ENCODE measurements around the gene NLRC5.

The NLRC5 gene, protein sequence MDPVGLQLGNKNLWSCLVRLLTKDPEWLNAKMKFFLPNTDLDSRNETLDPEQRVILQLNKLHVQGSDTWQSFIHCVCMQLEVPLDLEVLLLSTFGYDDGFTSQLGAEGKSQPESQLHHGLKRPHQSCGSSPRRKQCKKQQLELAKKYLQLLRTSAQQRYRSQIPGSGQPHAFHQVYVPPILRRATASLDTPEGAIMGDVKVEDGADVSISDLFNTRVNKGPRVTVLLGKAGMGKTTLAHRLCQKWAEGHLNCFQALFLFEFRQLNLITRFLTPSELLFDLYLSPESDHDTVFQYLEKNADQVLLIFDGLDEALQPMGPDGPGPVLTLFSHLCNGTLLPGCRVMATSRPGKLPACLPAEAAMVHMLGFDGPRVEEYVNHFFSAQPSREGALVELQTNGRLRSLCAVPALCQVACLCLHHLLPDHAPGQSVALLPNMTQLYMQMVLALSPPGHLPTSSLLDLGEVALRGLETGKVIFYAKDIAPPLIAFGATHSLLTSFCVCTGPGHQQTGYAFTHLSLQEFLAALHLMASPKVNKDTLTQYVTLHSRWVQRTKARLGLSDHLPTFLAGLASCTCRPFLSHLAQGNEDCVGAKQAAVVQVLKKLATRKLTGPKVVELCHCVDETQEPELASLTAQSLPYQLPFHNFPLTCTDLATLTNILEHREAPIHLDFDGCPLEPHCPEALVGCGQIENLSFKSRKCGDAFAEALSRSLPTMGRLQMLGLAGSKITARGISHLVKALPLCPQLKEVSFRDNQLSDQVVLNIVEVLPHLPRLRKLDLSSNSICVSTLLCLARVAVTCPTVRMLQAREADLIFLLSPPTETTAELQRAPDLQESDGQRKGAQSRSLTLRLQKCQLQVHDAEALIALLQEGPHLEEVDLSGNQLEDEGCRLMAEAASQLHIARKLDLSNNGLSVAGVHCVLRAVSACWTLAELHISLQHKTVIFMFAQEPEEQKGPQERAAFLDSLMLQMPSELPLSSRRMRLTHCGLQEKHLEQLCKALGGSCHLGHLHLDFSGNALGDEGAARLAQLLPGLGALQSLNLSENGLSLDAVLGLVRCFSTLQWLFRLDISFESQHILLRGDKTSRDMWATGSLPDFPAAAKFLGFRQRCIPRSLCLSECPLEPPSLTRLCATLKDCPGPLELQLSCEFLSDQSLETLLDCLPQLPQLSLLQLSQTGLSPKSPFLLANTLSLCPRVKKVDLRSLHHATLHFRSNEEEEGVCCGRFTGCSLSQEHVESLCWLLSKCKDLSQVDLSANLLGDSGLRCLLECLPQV (N-terminal part only)
- 695 to 725 reads per million in 2 donors for total RNA-seq

DNA sequence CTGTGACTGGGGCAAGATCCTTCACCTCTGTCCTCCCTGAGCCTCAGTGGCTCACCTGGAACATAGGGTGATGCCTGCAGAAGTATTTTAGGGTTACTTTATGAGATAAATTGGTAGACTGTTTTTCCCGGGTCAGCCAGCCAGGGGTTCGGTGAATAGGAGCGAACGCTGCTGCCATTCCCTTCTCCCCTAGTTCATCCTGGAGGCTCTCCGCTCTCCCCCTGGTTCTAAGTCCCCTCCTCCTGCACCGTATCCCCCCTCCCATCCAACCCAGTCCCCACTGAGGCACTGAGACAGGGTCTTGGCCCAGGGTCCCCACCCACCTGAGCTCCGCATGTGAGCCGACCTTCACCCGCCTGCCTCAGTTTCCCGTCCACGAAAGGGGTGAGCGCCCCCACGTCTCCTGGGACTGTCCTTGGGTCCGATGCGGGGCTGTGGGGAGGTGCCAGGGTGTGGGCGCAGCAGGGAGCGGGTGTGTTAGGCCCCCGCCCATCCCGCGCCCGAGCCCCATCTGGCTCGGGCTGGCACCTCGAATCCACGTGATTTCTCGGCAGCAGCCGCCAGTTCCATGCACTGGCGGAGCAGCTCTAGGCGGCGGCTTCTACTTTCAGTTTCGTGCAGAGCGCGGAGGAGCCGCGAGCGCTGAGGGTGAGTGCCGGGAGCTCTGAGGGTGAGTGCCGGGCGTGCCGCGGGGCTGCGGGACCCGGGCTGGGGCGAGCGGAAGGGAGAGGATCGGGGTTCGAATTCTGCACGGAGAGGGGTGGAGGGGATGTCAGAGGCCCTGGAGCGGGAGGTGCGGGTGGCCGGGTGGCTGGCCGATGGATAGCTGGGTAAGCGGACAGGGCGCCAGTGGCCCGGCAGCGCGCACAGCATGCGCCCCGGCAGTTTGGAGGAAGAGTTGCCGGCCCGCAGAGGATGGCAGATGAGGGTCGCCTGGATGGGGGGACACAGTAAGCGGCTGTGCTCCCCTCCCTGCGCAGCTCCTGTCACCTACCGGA, at the start of gene NLRC5:
Gene NLRC5 (plus strand): TSS at position 610 of the 998 bp plus-strand sequence. CDS start 31,156 bp downstream, outside the sequence.
- DNase-seq = peak; percentile 77

GRCh38 chr16:56939801-56940200, 49.6 kb upstream of the NLRC5 start:
- no peak for DNase-seq

GRCh38 chr16:56941092-56941491, 48.3 kb upstream of the NLRC5 start:
- no peak for DNase-seq

- no peak for DNase-seq
Measured at GRCh38 chr16:56941856-56942331, 47.5 kb upstream of the NLRC5 start.

GRCh38 chr16:56943761-56944375, 45.5 kb upstream of the NLRC5 start:
- no peak for DNase-seq

DNA sequence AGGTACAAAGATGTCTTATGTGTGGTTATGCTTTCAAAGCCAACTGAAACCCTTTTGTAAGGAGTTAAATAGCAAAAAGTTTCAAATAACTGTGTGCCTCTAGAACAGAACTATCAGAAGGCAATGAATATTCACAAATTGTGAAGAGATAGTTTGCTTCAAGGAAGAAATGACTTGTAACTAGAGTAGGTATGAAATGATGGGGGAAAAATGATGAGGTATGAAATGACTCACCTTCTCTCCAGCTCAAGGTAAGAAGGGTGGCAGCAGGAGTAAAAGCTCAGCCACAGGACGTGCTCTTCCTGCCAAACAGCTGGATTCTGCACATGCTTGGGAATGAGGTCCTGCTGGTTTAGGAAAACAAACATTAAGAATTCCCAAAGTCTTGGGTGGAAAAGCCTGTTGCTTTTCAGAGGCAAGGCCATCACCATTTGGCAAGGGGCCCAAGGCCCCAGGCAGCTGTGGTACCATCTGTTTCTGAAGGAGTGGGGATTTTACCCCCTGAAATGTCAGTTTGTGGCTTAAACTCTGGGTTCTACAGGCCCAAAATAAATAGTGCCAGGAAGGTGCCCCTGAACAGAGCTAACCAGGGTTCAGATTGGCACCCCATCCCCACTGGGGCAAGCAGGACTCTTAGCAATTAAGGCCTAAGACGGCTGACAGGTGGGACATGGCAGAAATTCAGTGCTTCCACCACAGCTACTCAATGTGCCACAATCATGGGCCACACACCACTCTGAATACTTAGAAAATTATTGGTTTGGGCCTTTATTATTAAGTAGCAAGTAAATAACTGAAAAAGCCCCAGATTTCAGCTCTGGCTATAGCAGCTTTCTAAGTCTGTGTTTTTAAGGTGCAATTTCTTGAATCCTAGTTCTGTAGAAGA, 44.2 kb upstream of the NLRC5 start:
- DNase-seq = no peak

GRCh38 chr16:56945847-56946527, 43.4 kb upstream of the NLRC5 start:
- no peak for DNase-seq

DNA sequence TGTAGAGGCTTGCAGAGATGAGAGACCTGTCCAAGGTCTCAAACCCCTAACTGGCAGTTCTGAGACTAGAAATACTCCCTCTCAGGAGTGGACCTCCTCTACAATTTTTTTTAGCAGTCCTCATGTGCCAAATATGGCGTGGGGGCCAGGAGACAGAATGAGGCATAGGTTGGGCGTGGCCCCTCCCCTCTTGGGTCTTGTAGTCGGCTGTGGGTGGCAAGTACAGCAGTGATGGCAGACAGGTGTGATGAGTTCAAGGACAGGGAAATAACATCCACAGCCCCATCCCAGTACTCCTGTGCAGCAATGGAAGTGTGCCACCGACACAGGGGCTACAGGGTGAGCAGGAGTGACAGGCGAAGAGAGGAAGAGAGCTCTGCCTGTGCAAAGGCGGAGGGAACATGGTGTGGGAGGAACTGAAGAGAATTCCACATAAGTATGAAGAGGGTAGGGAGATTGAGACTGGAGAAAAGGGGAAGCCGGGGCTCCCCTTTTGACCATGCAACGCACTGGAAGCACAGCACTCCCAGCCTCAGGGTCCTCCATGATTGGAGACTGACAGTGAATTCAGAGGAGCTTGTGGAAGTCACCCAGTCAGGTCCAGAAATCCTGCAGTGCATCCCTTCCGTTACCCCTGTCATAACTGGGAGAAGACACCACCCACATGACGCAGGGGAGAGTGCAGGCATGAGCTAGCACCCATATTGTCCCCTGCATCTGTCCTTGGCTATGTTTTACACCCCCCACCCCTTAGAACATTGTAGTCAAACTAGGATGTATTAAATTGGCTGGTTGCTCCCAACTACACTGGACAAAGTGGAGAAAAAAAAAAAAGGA, 42.4 kb upstream of the NLRC5 start:
- no peak for DNase-seq

GRCh38 chr16:56947604-56947995, 41.8 kb upstream of the NLRC5 start:
- DNase-seq = no peak

DNA sequence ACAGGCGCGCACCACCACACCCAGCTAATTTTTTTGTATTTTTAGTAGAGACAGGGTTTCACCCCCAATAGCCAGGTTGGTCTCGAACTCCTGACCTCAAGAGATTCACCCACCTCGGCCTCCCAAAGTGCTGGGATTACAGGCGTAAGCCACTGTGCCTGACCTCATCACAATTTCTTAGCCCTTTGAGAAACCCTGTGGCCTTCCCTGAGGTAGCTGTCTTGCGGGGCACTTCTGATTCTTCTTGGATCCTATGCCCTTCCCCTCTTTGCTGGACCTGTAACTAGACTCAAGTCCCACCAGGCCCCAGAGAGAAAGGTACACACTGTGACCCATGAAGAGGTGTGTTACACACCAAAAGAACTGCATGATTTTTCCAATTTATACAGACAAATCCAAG, 41.1 kb upstream of the NLRC5 start:
- DNase-seq = no peak

- DNase-seq = no peak
Measured at GRCh38 chr16:56950051-56950450, 39.3 kb upstream of the NLRC5 start.

DNA sequence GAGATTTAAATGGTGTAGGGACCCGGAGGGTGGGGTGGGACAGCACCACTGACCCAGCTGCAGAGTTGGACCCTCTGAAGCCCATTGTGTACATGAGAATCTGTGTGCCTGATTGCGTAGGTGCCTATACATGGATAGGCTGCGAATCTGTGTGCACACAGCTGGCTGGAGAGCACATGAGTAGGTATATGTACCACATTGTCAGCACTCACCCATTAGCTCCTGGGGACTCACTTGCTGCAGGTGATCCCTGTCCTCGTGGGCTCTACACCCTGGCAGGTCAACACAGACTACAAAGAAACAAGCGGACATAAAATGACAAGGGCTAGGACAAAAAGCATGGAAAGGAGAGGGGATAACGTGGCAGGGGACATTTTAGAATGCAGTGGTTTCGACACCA, 38.9 kb upstream of the NLRC5 start:
- no peak for DNase-seq

DNA sequence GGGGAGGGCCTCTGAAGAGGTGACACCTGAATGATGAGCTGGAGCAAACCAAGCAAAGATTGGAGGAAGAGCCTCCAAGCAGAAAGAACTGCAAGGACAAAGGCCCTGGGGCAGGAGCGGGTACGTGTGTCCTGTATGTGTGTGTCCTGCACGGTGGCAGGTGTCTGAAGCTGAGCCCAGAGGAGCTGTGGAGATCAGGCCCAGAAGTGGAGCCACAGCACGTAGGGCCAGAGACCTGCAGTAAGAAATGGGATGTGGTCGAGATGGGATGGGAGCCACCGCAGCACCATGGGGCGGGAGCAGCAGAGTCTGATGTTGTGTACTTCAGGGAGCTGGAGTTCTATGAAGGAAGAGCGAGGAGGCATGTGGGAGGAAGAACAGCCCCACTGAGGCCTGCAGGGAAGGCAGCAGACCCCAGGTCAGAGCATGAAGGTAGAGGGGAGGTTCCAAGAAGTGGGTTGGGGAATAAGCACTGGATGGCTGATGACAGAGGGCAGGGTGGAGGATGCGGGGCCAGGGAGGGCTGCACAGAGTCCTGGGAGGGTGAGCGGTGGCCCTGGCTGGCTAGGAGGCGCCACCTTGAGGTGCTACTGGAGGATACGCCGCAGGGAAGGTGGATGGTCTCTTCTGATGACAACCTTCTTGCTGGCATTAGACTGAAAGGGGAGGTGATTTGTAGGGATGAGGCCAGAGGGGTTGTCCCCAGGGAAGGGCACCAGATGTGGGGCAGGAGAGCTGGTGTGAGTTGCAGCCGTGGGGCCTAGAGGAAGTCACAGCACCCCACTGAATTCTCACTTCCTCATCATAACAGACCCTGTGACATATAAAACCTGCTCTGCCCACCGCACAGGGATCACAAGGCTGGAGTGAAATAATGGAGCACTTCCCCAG, 38.2 kb upstream of the NLRC5 start:
- DNase-seq = no peak

DNA sequence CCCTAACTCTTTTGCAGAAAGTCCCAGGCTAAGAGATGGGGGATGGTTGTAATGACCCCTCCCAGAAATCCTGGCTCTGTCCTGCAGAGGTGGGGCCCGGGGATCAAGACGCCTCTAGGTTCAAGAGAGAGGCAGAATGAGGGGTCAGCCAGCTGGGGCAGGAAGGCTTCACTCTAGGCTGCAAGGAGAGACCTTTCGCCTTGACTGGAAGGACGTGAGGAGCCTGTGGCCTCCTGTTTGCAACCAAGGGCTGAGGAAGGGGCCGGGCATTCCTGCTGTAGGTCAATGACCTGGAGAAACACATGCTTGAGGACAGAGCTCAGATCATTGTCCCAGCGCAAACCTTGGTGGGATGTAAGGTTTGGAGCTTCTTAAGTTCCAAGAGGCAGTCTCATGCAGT, 36.4 kb upstream of the NLRC5 start:
- DNase-seq = no peak

- DNase-seq = no peak
Measured at GRCh38 chr16:56956076-56956475, 33.3 kb upstream of the NLRC5 start.

- DNase-seq = no peak
Measured at GRCh38 chr16:56956756-56957155, 32.6 kb upstream of the NLRC5 start.

DNA sequence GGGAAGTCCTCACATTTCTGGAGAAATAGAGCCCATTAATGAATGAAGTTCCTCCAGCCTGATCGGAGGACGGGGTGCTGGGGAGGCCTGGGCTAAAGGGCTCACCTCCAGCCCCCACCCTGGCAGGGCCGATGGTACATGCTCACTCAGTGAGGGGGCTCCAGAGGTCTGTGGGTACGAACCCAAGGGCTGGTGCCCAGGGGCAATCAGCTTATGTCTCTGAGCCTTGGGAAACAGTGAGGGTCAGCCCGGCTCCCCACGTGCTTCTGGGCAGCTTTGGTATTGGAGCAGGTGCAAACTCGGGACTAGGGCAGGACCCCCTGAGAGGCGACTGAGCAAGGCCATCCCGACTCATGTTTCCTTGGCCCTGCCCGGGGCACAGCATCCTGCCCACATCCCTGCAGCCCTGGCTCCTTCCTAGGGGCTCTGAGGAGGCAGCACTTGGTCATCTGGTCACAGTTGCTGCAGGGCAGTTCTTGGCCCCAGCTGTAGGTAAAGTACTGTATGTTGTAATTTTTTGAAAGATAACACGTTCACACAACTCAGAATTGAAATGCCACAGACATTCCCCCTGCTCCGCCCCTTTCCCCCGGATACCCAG, 28.6 kb upstream of the NLRC5 start:
- DNase-seq = no peak

Data from activated gamma-delta T cell (primary cell).